OCI-LY3 (cell line): ENCODE measurements around the gene ATP5PB.

Experiments used
- H2AFZ ChIP-seq: fragments of 200-600, 300-600 bp; shearing (Covaris generic); 2 replicates; pipeline ENCODE4 v1.6.0; 2014; ENCODE audit warnings: antibody characterized with exemption, low read depth, low read length
- H3K27ac ChIP-seq: fragments of 200-600, 300-600 bp; sonication (generic); 2 replicates; pipeline ENCODE4 v1.5.1; 2014; ENCODE audit warnings: mild to moderate bottlenecking, low read length, moderate library complexity, mixed read lengths
- H3K27me3 ChIP-seq: fragments of 200-600, 300-600 bp; sonication (generic); 2 replicates; pipeline ENCODE4 v1.6.1; 2014; ENCODE audit warnings: low read depth, low read length, mixed read lengths
- H3K36me3 ChIP-seq: fragments of 200-600, 300-600 bp; sonication (generic); replicated peaks from 2 replicates; pipeline ENCODE3; 2014; ENCODE audit warnings: low read depth, low read length, mixed read lengths
- H3K4me1 ChIP-seq: fragments of 300-600, 200-600 bp; sonication (generic); 2 replicates; pipeline ENCODE4 v1.6.1; 2014; ENCODE audit warnings: low read length, mixed read lengths
- H3K4me2 ChIP-seq: fragments of 200-600, 300-600 bp; sonication (generic); 2 replicates; pipeline ENCODE4 v1.6.1; 2014; ENCODE audit warnings: low read length, mixed read lengths
- H3K4me3 ChIP-seq: fragments of 300-600, 200-600 bp; sonication (generic); 2 replicates; pipeline ENCODE4 v1.5.1; 2014; ENCODE audit warnings: antibody characterized with exemption, mild to moderate bottlenecking, low read length, moderate library complexity
- H3K79me2 ChIP-seq: fragments of 300-600, 200-600 bp; shearing (Covaris generic); 2 replicates; pipeline ENCODE4 v1.6.1; 2014; ENCODE audit warnings: mild to moderate bottlenecking, low read length, mixed read lengths
- H3K9ac ChIP-seq: fragments of 300-600, 200-600 bp; shearing (Covaris generic); 2 replicates; pipeline ENCODE4 v1.6.0; 2014; ENCODE audit warnings: mild to moderate bottlenecking, low read length, moderate library complexity
- H3K9me3 ChIP-seq: fragments of 200-600, 300-600 bp; shearing (Covaris generic); 2 replicates; pipeline ENCODE4 v1.6.1; 2014; ENCODE audit warnings: low read length, mixed read lengths; ENCODE audit not compliant: insufficient read depth
- H4K20me1 ChIP-seq: fragments of 200-600, 300-600 bp; sonication (generic); 2 replicates; pipeline ENCODE4 v1.6.1; 2016; ENCODE audit warnings: low read length, mixed read lengths; ENCODE audit not compliant: insufficient read depth
- CTCF ChIP-seq: fragments of 200-600, 300-600 bp; sonication (generic); IDR thresholded peaks from 2 replicates; pipeline ENCODE4 v1.5.1; 2014; ENCODE audit warnings: antibody characterized with exemption, low read length, low read depth
- EZH2phosphoT487 ChIP-seq: fragments of 200-600 bp; shearing (Covaris generic); IDR thresholded peaks from 2 replicates; pipeline ENCODE4 v1.6.1; 2018; ENCODE audit warnings: antibody characterized with exemption, mixed run types, low read depth

ATP5PB gene

GRCh38 chr1:111499026-111499785 lies 49.9 kb downstream of the ATP5PB start:
- Histone ChIP-seq H3K9ac (no peak overlapping the region), H3K79me2 (no peaks in the 10 kb centered on the region), H3K36me3 (peaks cover 4% of the 10 kb centered on the region), H3K27ac (no peak overlapping the region), H3K4me2 (no peak overlapping the region), H3K4me3 (no peak overlapping the region), H4K20me1 (no peaks in the 10 kb centered on the region), H3K27me3 (no peaks in the 10 kb centered on the region), H3K9me3 (peaks cover 7% of the 10 kb centered on the region; the same call in 1 of the 2 replicates), H3K4me1 (peaks cover 40% of the 10 kb centered on the region), H2AFZ (no peak overlapping the region)
- TF ChIP-seq EZH2phosphoT487 = no peak
- TF ChIP-seq CTCF = no peak

GRCh38 chr1:111501645-111502044 lies 52.4 kb downstream of the ATP5PB start:
- Histone ChIP-seq H3K9ac (no peak overlapping the region), H3K4me2 (no peak overlapping the region), H3K27ac (no peak overlapping the region), H3K9me3 (peaks cover 2% of the 10 kb centered on the region; the same call in 1 of the 2 replicates), H3K79me2 (no peaks in the 10 kb centered on the region), H3K4me1 (peaks cover 60% of the 10 kb centered on the region), H3K27me3 (no peaks in the 10 kb centered on the region), H3K36me3 (peaks cover 3% of the 10 kb centered on the region), H4K20me1 (no peaks in the 10 kb centered on the region), H3K4me3 (no peak overlapping the region), H2AFZ (no peak overlapping the region)
- no peak for TF ChIP-seq EZH2phosphoT487
- no peak for TF ChIP-seq CTCF

DNA sequence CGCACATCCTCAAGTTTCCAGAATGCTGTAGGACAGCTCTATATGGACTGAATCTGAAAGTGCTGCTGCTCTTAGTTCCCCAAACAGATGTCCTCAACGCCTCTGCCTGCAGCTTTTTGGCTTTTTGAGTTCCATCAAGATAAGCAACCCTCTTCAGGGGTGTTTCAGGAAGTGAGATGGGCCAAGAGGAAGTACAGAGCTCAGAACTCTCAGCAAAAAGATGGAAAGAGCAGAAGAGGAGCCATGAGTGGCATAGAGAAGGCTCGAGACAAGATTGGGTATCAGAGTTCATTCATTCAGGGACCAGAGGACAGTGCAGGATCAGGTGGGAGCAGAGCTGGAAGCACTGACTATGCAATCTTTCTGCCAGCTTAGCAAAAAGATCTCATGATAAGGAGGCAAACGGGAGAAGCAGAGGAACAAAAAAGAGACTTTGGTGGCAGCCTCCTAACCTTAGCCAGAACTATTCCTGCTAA lies 54.4 kb downstream of the ATP5PB start, which contains the start of the genes ADORA3 and TMIGD3:
ADORA3 (minus strand) TSS at position 49 of the 476 bp plus-strand sequence. CDS start 279 bp downstream, outside the sequence.
TMIGD3 (minus strand) TSS at position 49 of the 476 bp plus-strand sequence. CDS start 279 bp downstream, outside the sequence.
- H3K4me1 ChIP-seq = peaks cover 60% of the 10 kb centered on the region

More for the DNA sequence above, 54.4 kb downstream of the ATP5PB start, which contains the start of the genes ADORA3 and TMIGD3:
- Histone ChIP-seq H3K36me3 (no peaks in the 10 kb centered on the region), H3K9me3 (no peaks in the 10 kb centered on the region), H3K27me3 (no peaks in the 10 kb centered on the region), H3K9ac (peak within 1 kb of the TSS; percentile 66), H2AFZ (no peak within 1 kb of the TSS; the same call in 1 of the 2 replicates), H3K27ac (peak within 1 kb of the TSS; percentile 99), H3K79me2 (no peaks in the 10 kb centered on the region), H3K4me3 (peak within 1 kb of the TSS; percentile 56), H4K20me1 (no peaks in the 10 kb centered on the region), H3K4me2 (peak within 1 kb of the TSS; percentile 82)
- TF ChIP-seq EZH2phosphoT487 (no peak), CTCF (no peak)
